ENCODE data around the gene WDR3. TPM values are rescaled to one million over a fixed set of nuclear protein-coding genes. Genes with fewer than 3 reads are reported as not detected.

Gene WDR3
- total and polyA plus RNA-seq, 2 donors from 2014 or later, result 3.6 to 20.9 TPM

GRCh38 chr1:117890452-117890851, 39.1 kb upstream of the WDR3 start:
- no peak for TF ChIP-seq CTCF (IDR thresholded peaks at IDR 0.05; ENCODE audit: borderline replicate concordance, extremely low read depth, insufficient read depth)
- Histone ChIP-seq H3K4me1 (ENCODE audit: control insufficient read depth in 2 of 3, insufficient read depth in 2 of 3, low read depth in 1 of 3, low read length in 3 of 3) (peaks cover 0 to 11% (median 0%) of the 10 kb centered on the region in 3 donors), H3K27ac (ENCODE audit: low read depth in 2 of 2, low read length in 2 of 2) (no peak overlapping the region), H3K9ac (ENCODE audit: low read length in 3 of 3) (no peak overlapping the region), H3K9me3 (ENCODE audit: control insufficient read depth in 2 of 3, insufficient read depth in 1 of 3, low read length in 3 of 3) (no peaks in the 10 kb centered on the region), H3K27me3 (ENCODE audit: control insufficient read depth, insufficient read depth, low read length) (no peaks in the 10 kb centered on the region), H3K4me3 (ENCODE audit: low read length in 3 of 3) (no peak overlapping the region), H3K36me3 (ENCODE audit: control insufficient read depth in 2 of 3, insufficient read depth in 3 of 3, low read length in 3 of 3) (peaks cover 0 to 5% (median 4%) of the 10 kb centered on the region in 3 donors)
- no peak for FAIRE-seq
- intact Hi-C loops (cut with DNase I), result no loop called here
- DNase-seq, result no peak

GRCh38 chr1:117892512-117892911, 37.0 kb upstream of the WDR3 start:
- no peaks in the 10 kb centered on the region for H3K9me3 ChIP-seq (ENCODE audit: control insufficient read depth in 2 of 3, insufficient read depth in 1 of 3, low read length in 3 of 3)
- H3K27ac ChIP-seq (ENCODE audit: low read depth in 2 of 2, low read length in 2 of 2), result no peak overlapping the region
- no peak for TF ChIP-seq CTCF (IDR thresholded peaks at IDR 0.05; ENCODE audit: borderline replicate concordance, extremely low read depth, insufficient read depth)
- peaks cover 0 to 11% (median 0%) of the 10 kb centered on the region in 3 donors for H3K4me1 ChIP-seq (ENCODE audit: control insufficient read depth in 2 of 3, insufficient read depth in 2 of 3, low read depth in 1 of 3, low read length in 3 of 3)
- H3K4me3 ChIP-seq (ENCODE audit: low read length in 3 of 3), result no peak overlapping the region
- H3K27me3 ChIP-seq (ENCODE audit: control insufficient read depth, insufficient read depth, low read length), result no peaks in the 10 kb centered on the region
- FAIRE-seq (no peak), DNase-seq (peak in 1 of 5 donors; percentile 21)
- intact Hi-C loops (cut with DNase I), result no loop called here
- H3K9ac ChIP-seq (ENCODE audit: low read length in 3 of 3), result no peak overlapping the region
- H3K36me3 ChIP-seq (ENCODE audit: control insufficient read depth in 2 of 3, insufficient read depth in 3 of 3, low read length in 3 of 3), result peaks cover 4 to 16% (median 14%) of the 10 kb centered on the region in 3 donors

DNA sequence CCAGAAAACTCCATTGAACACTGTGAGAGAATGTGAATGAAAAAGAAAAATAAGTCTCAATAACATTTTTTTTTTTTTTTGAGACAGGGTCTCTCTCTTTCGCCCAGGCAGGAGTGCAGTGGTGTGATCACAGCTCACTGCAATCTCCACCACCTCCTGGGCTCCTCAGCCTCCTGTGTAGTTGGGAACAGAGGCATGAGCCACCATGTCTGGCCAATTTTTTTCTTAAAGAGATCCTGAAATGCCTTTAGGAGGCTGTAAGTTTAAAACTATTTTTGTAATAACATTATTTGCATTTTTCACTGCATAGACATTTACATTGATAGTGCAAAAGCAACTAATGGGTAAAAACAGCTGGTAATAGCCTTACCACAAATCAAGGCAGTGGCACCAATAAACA, 35.5 kb upstream of the WDR3 start:
- DNase-seq, result no peak
- H3K4me1 ChIP-seq (ENCODE audit: control insufficient read depth in 2 of 3, insufficient read depth in 2 of 3, low read depth in 1 of 3, low read length in 3 of 3), result peaks cover 0 to 11% (median 0%) of the 10 kb centered on the region in 3 donors
- no peak overlapping the region for H3K4me3 ChIP-seq (ENCODE audit: low read length in 3 of 3)
- no peak for TF ChIP-seq CTCF (IDR thresholded peaks at IDR 0.05; ENCODE audit: borderline replicate concordance, extremely low read depth, insufficient read depth)
- H3K9ac ChIP-seq (ENCODE audit: low read length in 3 of 3), result no peak overlapping the region
- H3K9me3 ChIP-seq (ENCODE audit: control insufficient read depth in 2 of 3, insufficient read depth in 1 of 3, low read length in 3 of 3), result no peaks in the 10 kb centered on the region
- FAIRE-seq, result no peak
- no peak overlapping the region for H3K27ac ChIP-seq (ENCODE audit: low read depth in 2 of 2, low read length in 2 of 2)
- peaks cover 5 to 28% (median 25%) of the 10 kb centered on the region in 3 donors for H3K36me3 ChIP-seq (ENCODE audit: control insufficient read depth in 2 of 3, insufficient read depth in 3 of 3, low read length in 3 of 3)
- no peaks in the 10 kb centered on the region for H3K27me3 ChIP-seq (ENCODE audit: control insufficient read depth, insufficient read depth, low read length)
- intact Hi-C loops (cut with DNase I), result no loop called here
